GM21723 (cell line): ENCODE data around the gene MATCAP1.

Source experiments
- ATAC-seq: cut with Tn5 transposase; IDR thresholded peaks from one replicate; pipeline ENCODE4 v1.9.1; 2021; ENCODE audit warnings: mild to moderate bottlenecking, moderate library complexity; ENCODE audit not compliant: unreplicated experiment

MATCAP1 gene

DNA sequence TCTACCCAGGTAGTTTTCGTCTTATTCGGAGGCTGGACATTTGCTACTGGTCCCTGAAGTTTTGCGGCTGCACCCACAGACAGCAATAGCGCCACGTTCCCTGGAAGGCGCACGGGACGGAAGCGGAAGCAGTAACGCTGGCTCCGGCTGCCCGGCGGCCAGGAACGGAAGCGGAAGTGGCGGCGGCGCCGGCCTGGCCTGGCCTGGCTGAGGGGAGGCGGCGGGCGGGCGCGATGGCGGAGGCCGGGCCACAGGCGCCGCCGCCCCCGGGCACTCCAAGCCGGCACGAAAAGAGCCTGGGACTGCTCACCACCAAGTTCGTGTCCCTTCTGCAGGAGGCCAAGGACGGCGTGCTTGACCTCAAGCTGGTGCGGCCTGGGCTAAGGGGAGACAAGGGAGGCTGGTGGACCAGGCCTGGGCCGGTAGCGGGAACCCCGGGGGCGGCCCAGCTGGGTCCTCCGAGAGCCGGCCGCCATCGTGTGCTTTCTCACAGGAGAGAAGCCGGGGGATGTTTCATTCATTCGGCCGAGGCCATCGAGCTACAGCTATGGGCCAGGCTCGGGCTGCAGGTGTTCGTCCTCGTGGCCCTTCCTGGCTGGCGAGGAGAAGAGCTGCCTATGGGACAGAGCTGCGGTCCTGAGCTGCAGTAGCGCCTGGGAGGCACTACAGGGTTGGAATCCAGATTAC is 8.4 kb upstream of the MATCAP1 start, which contains the start of gene E2F4:
Gene E2F4 (plus strand): TSS at position 161 of the 687 bp plus-strand sequence. CDS start 73 bp downstream, at position 234.
- ATAC-seq = peak; percentile 81

DNA sequence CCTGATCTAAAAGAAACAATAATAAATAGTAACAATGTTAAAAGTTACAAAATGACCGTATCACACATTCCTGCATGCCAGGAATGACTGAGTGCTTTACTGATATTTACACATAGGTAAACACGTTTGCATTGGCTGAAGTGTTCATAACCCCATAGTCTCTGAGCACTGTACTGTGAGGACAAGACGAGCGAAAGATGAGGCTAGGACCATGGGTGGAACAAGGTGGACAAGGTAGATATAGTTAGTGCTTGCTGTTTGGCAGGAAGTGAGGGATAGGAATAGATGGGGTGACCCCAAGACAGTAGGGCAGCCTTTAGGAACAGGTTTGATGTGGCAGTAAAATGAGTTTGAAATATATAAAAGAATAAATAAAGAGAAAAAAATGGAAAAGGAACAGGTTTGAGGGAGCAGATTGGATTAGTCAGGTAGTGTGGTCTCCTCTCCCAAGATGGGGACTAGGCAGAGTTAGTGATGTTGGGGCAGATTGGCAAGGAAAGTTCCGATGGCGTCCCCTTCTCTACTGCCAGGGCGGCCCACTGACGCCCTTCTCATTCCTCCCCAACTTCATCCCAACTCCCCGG is 7.7 kb upstream of the MATCAP1 start:
- ATAC-seq = peak; percentile 5

DNA sequence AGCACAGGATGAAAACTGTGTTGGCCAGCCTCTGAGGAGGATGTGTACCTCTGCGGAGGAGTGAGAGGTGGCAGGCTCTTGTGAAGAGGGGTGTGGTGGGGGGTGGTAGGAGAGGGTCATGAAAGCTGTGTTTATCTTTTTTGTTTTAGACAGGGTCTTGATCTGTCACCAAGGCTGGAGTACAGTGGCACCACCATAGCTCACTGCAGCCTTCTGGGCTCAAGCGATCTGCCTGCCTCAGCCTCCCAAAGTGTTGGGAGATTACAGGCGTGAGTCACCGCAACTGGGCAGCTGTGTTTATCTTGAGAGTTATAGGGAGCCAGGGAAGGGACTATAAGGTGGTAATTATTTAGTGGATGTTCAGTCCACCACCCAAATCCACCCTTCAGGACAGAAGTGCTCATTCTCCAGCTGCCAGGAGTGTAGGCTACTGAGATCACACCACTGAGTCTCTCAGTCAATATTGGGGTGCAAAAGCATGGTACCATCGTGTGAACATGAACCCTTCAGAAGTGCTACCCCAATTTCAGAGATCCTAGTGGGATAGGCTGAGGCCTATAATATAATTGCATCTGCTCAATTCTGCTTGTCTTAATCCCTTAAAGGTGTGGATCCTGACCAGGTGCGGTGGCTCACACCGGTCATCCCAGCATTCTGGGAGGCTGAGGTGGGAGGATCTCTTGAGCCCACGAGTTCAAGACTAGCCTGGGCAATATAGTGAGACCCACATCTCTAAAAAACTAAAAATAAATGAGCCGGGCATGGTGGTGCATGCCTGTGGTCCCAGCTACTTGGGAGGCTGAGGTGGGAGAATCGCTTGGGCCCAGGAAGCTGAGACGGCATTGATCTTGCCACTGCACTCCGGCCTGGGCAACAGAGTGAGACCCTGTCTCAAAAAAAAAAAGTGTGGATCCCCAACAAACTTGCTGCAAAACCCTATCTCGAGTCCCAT is 7.0 kb upstream of the MATCAP1 start:
- no peak for ATAC-seq

DNA sequence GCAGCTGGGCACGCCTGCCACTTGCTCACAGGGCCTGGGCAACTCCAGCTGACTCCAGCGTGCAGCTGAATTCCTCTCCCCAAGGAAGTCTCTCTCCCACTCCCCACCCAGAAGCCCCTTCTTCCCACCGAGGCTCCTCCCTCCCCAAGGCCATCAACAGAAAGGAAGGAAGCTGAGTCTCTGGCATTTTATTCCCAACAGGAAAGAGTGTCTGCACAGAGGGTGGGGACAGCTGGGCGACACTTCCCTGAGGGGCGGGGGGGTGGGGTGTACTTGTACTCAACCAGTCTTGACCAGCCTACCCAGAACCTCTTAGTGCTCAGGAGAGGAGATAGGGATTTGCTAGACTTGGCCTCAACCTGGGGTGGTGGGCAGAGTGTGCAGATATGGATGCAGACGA is 6.3 kb upstream of the MATCAP1 start, which contains the start of gene EXOC3L1:
Gene EXOC3L1 (minus strand): TSS at position 96 of the 400 bp plus-strand sequence. CDS start 460 bp downstream, outside the sequence.
- no peak for ATAC-seq

DNA sequence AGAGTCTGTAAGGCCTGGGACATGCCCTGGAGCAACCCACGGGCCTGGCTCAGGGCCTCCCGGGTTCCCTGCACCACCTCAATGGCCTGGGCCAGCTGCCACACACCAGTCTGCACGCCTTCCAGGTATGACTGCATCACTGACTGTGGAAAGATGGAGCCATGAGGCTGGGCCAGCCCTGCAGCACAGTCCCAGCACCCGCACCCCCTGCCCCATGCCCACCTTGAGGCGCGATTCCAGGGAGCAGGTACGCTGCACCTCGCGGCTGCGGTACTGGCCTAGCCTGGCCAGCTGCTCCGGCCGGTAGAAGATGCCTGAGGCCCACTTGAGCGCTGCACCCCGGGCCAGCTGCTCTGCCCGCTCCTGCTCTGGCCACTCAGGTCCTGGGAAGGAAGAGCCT is 5.0 kb upstream of the MATCAP1 start:
- no peak for ATAC-seq

DNA sequence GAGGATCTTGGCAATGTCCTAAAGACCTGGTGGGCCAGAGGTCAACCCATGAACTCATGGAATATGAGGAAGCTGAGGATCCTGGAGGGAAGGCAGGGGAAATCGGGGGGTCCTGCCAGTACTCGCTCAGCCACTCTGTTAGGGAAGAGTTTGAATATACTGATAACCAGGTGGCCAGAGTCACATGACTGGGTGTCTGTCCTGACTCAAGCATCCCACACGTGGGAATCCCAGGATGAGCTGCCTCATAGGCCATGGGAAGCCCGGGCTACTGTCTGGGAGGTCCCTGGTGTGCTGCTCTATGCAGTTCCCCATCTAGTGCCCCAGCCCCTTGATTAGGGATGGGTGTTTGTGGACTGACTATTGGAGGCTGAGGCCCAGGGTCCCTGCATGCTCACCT is 4.6 kb upstream of the MATCAP1 start:
- no peak for ATAC-seq

DNA sequence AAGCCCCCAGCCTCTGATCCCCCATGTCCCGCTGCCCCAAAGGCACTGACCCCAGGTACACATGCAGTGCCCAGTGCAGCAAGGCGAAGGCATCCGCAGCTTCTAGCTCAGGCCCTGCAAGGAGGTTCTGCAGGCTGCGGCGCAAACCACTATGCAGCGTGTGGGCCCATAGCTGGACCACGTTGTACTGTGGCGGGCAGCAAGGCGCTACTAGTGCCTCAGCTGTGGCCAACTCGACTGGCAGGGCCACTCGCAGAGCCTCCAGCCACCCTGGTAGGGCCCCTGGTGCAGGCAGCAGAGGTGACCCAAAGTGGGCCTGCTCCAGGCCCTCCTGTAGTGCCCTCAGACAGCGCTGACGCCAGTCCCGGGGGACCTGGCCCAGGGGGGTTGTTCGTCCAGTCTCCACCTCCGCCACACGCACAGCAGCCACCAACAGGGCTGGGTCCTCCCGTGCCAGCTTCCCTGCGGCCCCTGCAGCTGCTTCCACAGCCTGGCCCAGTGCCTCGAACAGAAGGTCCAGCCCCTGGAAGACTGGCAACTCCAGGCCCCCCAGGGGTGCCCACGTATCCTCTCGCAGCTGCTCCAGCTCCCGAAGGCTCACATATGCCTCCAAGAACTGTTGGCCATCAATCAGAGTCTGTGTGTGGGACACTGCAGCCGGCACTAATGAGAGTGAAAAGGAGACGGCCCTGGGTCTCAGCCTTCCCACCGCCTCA is 3.6 kb upstream of the MATCAP1 start:
- ATAC-seq = no peak

DNA sequence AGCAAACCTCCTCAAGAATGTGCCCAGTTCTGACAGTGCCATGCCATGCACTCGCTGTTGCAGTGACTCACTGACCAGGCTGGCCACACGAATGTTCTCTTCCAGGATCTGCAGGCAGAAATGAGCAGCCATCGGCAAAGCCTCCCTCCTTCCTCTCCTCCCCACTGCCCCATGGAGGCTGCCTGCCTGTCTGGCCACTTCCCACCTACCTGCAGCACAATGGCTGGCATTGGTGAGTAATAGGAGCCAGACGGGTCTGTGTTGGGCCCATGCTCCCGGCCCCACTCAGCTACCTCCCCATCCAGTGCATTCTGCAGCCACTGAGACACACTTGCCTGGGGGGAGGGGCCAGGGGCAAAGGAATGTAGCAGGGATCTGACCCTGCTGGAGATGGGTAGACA is 2.8 kb upstream of the MATCAP1 start:
- ATAC-seq = no peak

DNA sequence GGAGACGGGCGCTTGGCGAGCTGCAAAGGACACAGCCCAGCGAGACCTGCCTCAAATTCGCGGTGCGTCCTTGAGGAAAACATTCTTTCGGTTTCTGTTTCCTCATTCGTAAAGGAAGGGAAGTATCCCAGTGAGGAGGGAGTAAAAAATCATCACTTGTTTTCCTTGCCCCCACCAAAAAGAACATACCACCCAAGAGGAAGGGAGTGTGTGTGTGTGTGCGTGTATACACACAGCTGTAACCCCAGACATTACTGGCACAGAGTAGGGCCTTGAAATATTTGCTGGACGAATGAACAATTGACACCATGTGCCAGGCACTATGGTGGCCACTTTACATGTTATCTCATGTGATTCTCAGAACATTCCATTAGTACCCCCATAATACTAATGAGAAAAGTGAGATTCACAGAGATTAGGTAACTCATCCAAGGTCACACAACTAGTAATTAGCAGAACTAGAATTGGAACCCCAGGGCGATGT is 1.9 kb upstream of the MATCAP1 start:
- ATAC-seq = no peak

DNA sequence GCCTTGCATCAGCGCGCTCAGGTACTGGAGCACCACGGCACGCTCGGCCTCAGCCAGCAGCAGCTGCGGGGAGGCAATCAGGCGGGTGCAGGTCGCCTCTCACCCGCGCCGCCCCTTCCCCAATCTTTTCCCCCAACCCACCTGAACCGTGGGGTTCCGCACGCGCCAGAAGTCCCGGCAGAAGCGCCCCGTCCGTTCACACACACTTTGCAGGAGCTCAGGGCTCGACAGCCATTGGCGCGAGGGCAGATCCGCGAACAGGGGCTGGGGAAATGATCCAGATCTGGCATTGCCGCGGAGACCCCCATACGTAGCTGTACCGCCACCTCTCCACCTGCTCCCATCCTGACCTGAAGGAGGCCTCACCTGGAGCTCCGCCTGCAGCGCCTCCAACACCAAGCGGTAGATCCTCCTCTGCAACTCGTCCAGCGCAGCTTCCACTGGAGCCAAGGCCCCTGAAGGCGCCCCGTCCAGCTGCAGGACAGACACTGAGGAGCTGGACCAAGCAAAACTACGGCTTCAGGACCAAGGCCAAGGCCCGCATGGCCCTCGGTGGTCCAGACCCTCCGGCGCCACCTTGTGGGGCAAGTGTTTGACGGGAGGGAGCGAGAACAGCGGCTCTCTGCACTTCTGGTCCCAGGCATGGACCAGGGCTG is 1.4 kb upstream of the MATCAP1 start:
- peak; percentile 31 for ATAC-seq

DNA sequence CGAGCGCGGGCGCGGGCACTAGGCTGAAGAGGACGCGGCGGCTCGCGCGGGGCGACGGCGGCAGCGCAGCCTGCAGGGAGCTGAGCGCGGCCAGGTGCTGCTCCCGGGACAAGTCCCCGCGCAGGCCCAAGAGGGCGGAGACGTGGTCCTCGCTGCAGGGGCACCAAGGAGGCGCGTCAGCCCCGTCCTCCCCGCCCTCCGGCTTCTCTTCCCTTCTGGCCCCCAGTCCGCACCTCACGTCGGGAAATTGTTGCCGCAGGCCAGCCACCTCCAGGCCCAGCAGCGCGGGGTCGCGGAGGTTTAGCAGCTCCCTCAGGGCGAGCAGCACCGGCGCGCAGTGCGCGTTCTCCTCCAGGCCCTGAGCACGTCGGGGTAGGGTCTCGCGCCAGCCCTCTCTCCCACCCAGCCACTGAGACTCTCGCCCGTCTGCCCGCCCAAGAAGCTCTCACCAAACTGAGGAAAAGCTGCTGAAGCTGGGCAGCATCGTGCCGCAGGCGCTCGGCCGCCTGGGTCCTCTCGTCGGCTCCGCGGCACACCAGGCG is 761 bp upstream of the MATCAP1 start:
- peak; percentile 13 for ATAC-seq

DNA sequence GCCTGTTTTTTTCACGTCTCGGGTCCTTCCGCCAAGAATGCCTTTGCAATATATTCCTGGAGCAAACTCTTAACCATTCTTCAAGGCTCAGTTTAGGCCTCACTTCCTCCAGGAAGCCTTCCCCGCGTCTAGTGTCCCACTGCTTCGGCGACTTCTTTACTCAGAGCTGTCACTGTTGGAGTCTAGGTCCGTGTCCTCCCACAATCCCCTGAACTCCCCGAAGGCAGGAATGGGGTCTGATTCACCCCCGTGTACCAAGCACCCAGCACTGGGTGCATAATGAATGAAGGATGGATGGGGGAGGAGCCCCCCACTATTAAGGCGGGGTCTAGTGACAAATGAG is 508 bp downstream of the MATCAP1 start:
- ATAC-seq = no peak

DNA sequence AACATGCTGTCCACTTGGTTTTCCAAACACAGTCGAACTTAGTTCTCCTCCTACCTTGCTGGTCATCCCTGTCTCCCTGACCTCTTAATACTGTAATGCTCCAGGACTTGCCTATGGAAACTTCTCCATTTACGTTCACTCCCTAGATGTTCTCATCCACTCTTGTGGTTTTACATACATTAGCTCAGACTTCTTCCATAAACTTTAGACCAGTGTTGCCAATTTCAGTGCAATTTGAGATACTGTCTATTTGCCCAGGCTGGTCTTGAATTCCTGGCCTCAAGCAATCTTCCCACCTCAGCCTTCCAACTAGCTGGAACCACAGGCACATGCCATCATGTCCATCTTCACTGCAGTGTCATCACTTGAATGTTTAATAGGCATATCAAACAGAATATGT is 1.5 kb downstream of the MATCAP1 start:
- no peak for ATAC-seq

DNA sequence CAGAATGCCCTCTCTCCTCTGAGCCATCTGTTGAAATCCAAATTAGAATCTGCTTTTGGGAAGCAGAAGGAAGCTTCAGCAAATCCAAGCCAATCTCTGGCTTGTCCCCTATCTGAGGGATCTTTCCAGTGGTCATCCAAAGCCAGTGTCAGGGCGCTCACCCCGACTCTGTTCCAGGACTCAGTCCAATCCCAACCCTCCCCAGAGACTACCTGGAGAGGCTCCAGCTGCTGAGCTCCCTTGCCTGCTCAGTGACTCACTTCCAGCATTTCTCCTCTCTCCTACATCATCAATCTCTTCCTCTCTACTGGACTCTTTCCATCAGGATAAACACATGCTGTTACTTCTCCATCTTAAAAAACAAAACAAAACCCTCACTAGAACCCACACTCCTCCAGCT is 2.4 kb downstream of the MATCAP1 start:
- no peak for ATAC-seq

DNA sequence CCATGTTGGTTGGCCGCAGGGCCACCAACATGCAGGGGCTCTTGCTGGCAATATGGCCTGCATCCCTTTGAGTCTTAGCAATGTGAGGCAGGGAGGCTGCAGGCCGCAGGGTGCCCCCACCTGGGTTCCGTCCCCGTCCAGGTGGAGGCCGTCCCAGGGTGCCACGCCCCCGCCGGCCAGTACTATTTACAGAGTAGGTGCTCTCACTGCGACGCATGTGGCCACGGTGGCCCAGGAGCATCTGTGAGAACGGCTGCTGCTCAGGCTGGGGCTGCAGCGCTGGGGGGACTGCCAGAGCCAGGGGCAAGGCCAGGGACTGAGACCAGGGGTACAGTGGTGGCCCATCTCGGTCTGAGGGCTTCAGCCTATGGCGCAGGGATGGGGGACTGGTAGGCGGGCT is 3.6 kb downstream of the MATCAP1 start:
- ATAC-seq = no peak

DNA sequence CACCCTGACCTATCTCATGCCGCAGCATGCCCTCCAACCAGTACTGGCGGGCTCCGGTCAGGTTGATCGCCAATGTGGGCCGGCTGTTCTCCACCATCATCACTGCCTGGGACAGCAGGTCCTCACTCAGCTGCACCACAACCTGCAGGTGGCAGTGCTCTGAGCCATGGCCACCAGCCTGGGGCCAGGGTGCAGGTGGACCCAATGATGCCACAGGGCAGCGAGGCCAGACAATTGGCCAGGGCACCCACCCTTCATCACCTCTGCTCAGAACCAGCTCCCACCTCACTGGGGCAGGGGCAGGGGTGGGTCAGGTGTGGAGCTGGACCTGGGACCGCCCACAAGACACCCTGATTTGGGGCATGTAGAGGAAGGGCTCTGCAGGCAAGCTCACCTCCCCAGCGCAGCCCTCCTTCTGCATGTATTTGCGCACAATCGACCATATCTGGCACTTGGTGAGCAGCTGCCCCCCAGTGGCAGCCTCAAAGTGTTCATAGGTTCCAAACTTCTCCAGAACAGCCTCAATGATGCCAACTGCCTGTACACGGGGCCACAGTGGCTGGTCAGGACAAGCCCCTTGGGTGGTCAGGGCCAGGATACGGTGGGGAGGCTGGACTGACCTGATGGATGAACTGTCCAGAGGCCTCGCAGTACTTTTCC is 4.2 kb downstream of the MATCAP1 start:
- no peak for ATAC-seq

DNA sequence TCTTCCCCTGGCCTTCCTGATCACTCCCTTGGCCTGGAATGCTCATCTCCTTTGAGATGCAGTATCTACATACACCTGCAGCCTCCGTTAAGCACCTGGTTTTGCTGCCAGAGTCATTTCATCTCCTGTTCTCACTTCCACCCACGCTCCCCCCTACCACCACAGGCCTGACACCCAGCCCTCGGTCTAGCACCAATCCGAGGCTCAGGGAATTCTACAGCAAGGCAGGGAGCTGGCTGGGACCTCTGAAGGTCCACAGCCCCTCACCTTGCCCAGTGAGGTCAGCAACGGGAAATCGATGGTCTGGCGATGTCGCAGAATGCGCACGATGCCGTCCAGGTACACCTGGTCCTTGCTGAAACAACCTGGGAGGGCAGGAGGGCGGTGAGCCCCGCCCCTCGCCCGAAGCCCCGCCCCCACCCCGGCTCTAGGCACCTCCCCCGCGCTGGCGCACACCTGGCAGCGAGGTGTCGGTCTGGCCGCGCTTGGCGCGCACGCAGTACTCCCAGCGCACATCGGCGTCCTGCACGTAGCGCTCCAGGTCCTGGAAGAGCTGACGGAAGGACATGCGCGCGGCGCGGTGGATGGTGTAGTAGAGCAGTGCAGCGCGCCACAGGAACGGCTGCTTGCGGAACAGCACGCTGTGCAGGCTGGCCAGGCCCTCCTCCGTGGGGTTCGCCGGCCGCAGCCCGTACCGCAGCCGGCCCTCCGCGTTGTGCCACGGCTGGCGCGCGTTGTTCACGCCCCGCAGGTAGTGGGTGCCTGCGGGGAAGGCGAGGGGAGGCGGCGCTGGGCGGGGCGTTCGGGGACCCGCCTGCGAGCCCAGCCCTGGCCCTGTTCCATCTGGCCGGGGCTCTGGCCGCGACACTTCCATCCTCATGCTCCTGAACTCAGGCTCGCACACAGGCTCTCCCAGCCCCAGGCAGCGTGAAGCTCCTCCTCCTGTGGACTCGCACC is 5.7 kb downstream of the MATCAP1 start:
- ATAC-seq = no peak

DNA sequence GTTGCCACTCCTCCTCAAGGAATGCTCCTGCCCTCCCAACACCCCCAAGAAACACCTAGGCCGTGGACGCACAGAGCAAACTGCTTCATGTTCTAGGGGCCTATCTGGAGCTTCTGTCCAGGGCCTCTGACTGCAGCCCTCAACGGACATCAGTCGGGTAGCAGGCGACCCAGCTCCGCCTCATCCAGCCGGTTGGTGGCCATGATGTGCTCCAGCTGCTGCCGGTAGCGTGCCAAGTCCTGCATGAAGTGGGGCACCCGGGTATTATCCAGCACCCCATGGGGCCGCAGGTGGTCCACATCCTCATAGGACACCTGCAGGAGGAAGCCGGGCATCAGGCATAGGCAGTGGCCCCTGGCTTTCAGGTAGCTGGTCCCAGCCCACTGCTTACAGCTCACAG is 7.1 kb downstream of the MATCAP1 start:
- ATAC-seq = no peak
